ENCODE data around the gene ZBP1.

ZBP1 gene

GRCh38 chr20:57658447-57658832, 38.2 kb upstream of the ZBP1 start:
- DNase-seq (ENCODE audit: low read depth): no peak

GRCh38 chr20:57657535-57658446, 37.6 kb upstream of the ZBP1 start:
- no peak for DNase-seq (ENCODE audit: low read depth)

- no peak for DNase-seq (ENCODE audit: low read depth)
Observed at GRCh38 chr20:57656821-57657534, 36.8 kb upstream of the ZBP1 start.

GRCh38 chr20:57656252-57656820, 36.1 kb upstream of the ZBP1 start:
- no peak for DNase-seq (ENCODE audit: low read depth)

- no peak for DNase-seq (ENCODE audit: low read depth)
Observed at GRCh38 chr20:57655809-57656155, 35.6 kb upstream of the ZBP1 start.

GRCh38 chr20:57654998-57655808, 35.0 kb upstream of the ZBP1 start:
- DNase-seq (ENCODE audit: low read depth): no peak

GRCh38 chr20:57654363-57654997, 34.3 kb upstream of the ZBP1 start:
- DNase-seq (ENCODE audit: low read depth): peak; percentile 11

- no peak for DNase-seq (ENCODE audit: low read depth)
Observed at GRCh38 chr20:57653910-57654309, 33.7 kb upstream of the ZBP1 start.

GRCh38 chr20:57653546-57653900, 33.3 kb upstream of the ZBP1 start:
- DNase-seq (ENCODE audit: low read depth): no peak

- DNase-seq (ENCODE audit: low read depth): no peak
Observed at GRCh38 chr20:57652606-57653545, 32.6 kb upstream of the ZBP1 start.

- no peak for DNase-seq (ENCODE audit: low read depth)
Observed at GRCh38 chr20:57651881-57652605, 31.8 kb upstream of the ZBP1 start.

GRCh38 chr20:57650756-57651483, 30.7 kb upstream of the ZBP1 start:
- DNase-seq (ENCODE audit: low read depth): no peak

GRCh38 chr20:57650266-57650665, 30.0 kb upstream of the ZBP1 start:
- no peak for DNase-seq (ENCODE audit: low read depth)

- no peak for DNase-seq (ENCODE audit: low read depth)
Observed at GRCh38 chr20:57649617-57650015, 29.4 kb upstream of the ZBP1 start.

- DNase-seq (ENCODE audit: low read depth): no peak
Observed at GRCh38 chr20:57648878-57649616, 28.8 kb upstream of the ZBP1 start.

GRCh38 chr20:57647933-57648785, 27.9 kb upstream of the ZBP1 start:
- no peak for DNase-seq (ENCODE audit: low read depth)

Data from HS-27A (cell line).